GM20431 (cell line): ENCODE results near the gene FAM156B.
"Not testable (repeated sequence)": the region's sequence is repeated elsewhere in the genome, so short reads cannot be mapped to it uniquely, and the experiment has no call there.

Experiments used
- in situ Hi-C: fragments of 300-500 bp; cut with MseI, MboI; formaldehyde crosslinking; loops from one replicate; pipeline ENCODE4 v1.15.0; 2020; ENCODE audit warnings: low sequenced_read_pairs; ENCODE audit not compliant: unreplicated experiment

The FAM156B gene

GRCh38 chrX:52896855-52897709, at the start of gene FAM156B:
Gene FAM156B (plus strand): TSS chrX:52897330. CDS start chrX:52907226, 9,896 bp downstream.
- in situ Hi-C loops = not testable (repeated sequence)

DNA sequence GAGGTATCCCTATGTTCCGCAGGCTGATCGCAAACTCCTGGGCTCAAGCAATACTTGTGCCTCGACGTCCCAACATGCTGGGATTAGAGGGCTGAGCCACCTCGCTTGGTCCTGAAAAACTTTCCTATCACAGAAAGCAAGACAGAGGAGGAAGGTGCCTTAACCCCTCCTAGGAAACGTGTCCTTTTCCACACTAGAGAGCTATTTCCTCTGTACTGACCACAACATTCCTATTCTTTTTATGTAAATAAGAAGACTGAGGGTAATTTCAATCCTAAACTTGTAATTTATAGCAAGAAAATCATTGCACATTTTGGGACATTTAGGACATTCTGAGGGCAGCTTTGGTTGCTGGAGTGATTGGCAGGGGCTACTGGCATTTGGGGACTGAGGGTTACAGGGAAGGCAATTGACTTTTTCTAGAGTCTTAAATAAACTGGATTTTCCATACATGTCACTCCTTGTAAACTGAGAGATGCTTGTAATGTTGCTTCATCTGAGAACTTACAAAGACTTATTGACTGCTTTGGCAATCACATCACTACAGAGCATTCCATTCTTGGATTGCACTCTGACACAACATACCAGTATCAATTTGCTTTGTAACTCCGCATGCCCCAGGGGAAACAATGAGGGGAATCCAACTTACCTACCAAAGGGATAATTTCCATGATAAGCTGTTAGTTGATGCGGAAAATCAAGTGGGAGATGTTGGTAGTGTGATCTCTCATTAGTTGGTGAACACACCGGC, 44.8 kb upstream of the FAM156B start:
- in situ Hi-C loops = no loop called here

GRCh38 chrX:52856991-52857525, 40.1 kb upstream of the FAM156B start:
- in situ Hi-C loops = not testable (repeated sequence)

DNA sequence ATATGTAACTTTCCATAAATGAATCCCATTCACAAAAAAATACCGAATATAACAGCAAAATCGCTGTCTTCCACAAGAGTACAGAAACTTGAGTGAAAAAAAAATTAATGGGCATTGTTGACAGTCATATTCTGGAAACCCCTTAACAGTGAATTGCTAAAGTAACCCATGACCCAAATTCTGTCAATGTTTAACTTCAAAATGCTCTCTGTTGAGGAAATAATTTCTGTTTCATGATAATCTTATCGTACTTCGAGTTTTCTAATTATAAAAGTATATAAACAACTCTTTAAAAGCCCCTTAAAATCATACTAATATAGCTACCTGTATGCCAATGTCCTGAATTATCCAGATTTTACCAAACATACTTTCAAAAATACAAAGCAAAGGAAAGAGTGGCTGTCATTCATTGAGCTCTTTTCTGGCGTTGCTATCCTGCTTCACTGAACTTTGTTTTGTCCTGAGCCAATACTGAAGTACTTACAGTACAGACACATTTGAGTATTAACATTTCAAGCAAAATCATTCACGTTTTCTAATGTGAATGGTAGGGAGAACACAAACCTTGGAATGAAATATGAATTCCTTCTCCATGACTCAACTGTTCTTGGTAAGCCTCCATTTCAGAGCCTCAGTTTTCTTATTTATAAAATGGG, 31.7 kb upstream of the FAM156B start:
- in situ Hi-C loops = no loop called here

GRCh38 chrX:52867610-52868348, 29.4 kb upstream of the FAM156B start, which contains the start of gene XAGE3:
Gene XAGE3 (minus strand): TSS chrX:52868083. CDS start chrX:52867133, 950 bp downstream.
- in situ Hi-C loops = no loop called here

DNA sequence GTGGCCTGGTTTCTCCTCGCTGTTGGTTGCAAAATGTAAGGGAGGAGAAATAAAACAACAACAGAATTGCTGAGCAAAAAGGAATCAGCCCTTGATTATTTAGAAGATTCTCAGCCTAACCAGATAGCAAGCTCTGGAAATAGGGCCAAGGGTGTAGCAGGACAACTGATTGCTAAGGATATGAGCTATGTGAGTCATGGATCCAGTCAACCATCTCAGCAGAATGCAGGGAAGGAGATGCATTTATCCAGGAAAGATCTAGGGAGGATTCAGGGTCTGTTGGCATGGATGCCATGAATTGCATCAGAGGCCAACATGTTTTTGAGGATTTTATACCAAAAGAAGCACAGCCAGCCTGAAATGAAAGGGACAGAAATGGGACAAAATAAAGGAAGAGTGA, 27.1 kb upstream of the FAM156B start:
- in situ Hi-C loops = no loop called here

GRCh38 chrX:52873825-52874224, 23.3 kb upstream of the FAM156B start:
- in situ Hi-C loops = not testable (repeated sequence)

GRCh38 chrX:52874661-52875060, 22.5 kb upstream of the FAM156B start:
- in situ Hi-C loops = no loop called here

GRCh38 chrX:52875436-52875835, 21.7 kb upstream of the FAM156B start:
- in situ Hi-C loops = not testable (repeated sequence)

DNA sequence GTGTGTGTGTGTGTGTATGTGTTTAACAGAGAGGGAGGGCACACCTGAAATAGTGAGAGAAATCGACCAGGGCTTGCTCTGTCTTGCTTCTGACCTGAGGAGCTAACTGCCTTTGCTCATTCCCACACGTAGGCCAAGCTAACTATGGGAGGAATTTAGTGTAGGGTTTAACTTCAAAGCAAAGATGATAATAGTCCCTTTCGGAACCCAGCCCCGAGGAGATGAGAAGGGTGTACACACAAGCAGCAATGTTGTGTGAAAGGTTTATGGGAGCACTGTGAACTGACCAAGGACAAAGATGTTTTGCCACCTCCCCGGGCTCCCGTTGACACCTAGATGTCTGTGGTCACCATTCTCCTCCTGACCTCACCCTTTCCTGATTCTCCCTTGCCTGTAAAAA, 20.7 kb upstream of the FAM156B start:
- in situ Hi-C loops = not testable (repeated sequence)

DNA sequence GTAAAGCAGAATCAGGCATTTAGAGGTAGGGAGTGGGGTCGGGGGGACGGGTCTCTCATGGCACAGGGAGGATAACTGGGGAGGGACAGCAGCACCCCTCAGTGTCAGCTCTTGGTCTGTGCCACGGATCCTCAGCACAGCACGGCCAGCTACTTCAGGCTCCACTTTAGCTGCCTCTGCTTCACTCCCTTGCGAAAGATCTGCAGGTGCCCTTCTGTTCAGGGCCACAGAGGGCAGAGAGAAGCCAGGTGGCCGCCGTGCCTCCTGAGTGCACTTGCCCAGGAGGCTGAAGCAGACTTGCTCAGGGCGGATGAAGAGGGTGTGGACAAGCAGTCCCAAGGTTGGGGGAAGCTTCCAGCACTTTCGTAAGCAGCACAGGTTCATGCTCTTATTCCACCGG, 9.7 kb upstream of the FAM156B start:
- in situ Hi-C loops = not testable (repeated sequence)

DNA sequence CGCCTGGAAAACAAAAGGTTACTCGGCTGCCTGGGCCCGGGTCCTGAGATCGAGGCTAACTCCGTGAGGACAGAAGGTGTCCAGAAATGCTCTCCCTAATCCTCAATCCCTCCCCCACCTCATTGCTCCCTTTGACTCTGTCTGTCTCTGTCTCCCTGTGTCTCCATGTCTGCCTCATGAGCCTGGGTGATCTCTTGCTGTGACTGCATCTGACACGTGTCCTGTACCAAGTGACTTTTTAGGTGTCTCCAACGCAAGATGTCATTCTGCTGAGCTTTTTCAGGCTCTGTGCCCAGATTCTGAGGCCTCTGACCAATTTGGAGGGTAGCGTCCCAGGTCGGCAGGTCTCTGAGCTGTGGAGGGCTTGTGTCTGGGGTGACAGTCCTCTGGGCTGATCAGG, 9.0 kb upstream of the FAM156B start:
- in situ Hi-C loops = not testable (repeated sequence)

DNA sequence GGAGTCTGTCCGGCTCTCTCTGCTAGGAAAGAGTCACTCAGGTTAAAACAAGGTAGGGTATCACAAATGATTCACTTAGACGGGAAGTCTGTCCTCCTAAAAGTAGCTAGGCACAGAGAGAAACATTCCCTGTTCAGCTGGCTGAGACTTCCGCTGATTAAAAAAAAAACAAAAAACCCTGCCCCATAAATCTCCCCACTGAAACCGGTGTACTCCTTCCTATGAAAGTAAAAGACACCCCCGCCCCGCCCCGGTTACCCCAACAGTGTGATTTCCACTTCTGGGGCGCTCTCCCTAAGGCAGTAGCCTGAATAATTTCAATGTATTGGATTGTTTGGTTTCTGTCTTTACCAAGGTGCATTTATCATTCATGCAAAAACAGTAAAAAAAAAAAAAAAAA, 692 bp upstream of the FAM156B start:
- in situ Hi-C loops = not testable (repeated sequence)

- in situ Hi-C loops = not testable (repeated sequence)
These were observed 8.4 kb downstream of the FAM156B start for GRCh38 chrX:52905531-52905930.

- in situ Hi-C loops = not testable (repeated sequence)
These were observed 8.9 kb downstream of the FAM156B start for GRCh38 chrX:52906072-52906471.

DNA sequence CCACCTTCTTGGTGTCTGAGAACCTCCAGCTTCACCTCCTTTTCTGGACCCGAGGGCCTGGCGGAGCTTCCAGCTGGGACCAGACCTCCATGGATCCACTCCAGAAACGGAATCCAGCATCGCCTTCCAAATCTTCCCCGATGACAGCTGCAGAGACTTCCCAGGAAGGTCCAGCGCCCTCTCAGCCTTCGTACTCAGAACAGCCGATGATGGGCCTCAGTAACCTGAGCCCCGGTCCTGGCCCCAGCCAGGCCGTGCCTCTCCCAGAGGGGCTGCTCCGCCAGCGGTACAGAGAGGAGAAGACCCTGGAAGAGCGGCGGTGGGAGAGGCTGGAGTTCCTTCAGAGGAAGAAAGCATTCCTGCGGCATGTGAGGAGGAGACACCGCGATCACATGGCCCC, 10.0 kb downstream of the FAM156B start:
- in situ Hi-C loops = not testable (repeated sequence)

GRCh38 chrX:52907900-52908299, 10.8 kb downstream of the FAM156B start:
- in situ Hi-C loops = not testable (repeated sequence)

GRCh38 chrX:52909313-52909969, 12.3 kb downstream of the FAM156B start:
- in situ Hi-C loops = not testable (repeated sequence)

GRCh38 chrX:52913681-52914080, 16.6 kb downstream of the FAM156B start:
- in situ Hi-C loops = not testable (repeated sequence)
